HEK293 (cell line): ENCODE results near the gene BUD23.

Experiments used
- PBX3 ChIP-seq: sonication (generic); formaldehyde crosslinking; IDR thresholded peaks from 2 replicates; pipeline ENCODE4 v1.8.1; 2022; ENCODE audit warnings: mild to moderate bottlenecking, moderate library complexity, missing genetic modification reagents
- SP3 ChIP-seq: fragments of 450-650 bp; formaldehyde crosslinking; IDR thresholded peaks from 2 replicates; pipeline ENCODE4 v1.5.1; 2016; ENCODE audit warnings: missing biosample characterization, missing genetic modification characterization
- TRIM28 ChIP-seq: IDR thresholded peaks from 2 replicates; pipeline ENCODE4 v1.6.1; 2011; ENCODE audit warnings: low read length, control low read depth, borderline replicate concordance
- ZBTB49 ChIP-seq: fragments of 450-650 bp; formaldehyde crosslinking; IDR thresholded peaks from 2 replicates; pipeline ENCODE4 v1.5.1; 2016; ENCODE audit warnings: missing biosample characterization, missing genetic modification characterization, low read depth
- ZFP3 ChIP-seq: fragments of 450-650 bp; formaldehyde crosslinking; IDR thresholded peaks from 2 replicates; pipeline ENCODE4 v1.5.1; 2016; ENCODE audit warnings: low read depth, missing biosample characterization, missing genetic modification characterization
- ZFP41 ChIP-seq: fragments of 450-650 bp; formaldehyde crosslinking; IDR thresholded peaks from 2 replicates; pipeline ENCODE4 v1.5.1; 2016; ENCODE audit warnings: missing biosample characterization, missing genetic modification characterization, borderline replicate concordance
- ZFP69B ChIP-seq: fragments of 450-650 bp; formaldehyde crosslinking; IDR thresholded peaks from 2 replicates; pipeline ENCODE4 v1.5.1; 2016; ENCODE audit warnings: missing biosample characterization, missing genetic modification characterization
- ZNF155 ChIP-seq: fragments of 450-650 bp; formaldehyde crosslinking; IDR thresholded peaks from 2 replicates; pipeline ENCODE4 v1.5.1; 2016; ENCODE audit warnings: missing biosample characterization, missing genetic modification characterization
- ZNF174 ChIP-seq: fragments of 450-650 bp; formaldehyde crosslinking; IDR thresholded peaks from 2 replicates; pipeline ENCODE4 v1.5.0; 2017; ENCODE audit warnings: missing biosample characterization, mild to moderate bottlenecking, missing genetic modification characterization
- ZNF184 ChIP-seq: fragments of 450-650 bp; IDR thresholded peaks from 2 replicates; pipeline ENCODE4 v1.5.1; 2018; ENCODE audit warnings: missing biosample characterization, mild to moderate bottlenecking, missing genetic modification characterization
- ZNF211 ChIP-seq: fragments of 450-650 bp; formaldehyde crosslinking; IDR thresholded peaks from 2 replicates; pipeline ENCODE4 v1.5.1; 2016; ENCODE audit warnings: low read depth, missing biosample characterization, missing genetic modification characterization
- ZNF391 ChIP-seq: fragments of 450-650 bp; formaldehyde crosslinking; IDR thresholded peaks from 2 replicates; pipeline ENCODE4 v1.5.1; 2016; ENCODE audit warnings: low read depth, missing biosample characterization, missing genetic modification characterization, borderline replicate concordance
- ZNF404 ChIP-seq: fragments of 450-650 bp; formaldehyde crosslinking; IDR thresholded peaks from 2 replicates; pipeline ENCODE4 v1.5.1; 2017; ENCODE audit warnings: missing biosample characterization, missing genetic modification characterization
- ZNF423 ChIP-seq: fragments of 450-650 bp; formaldehyde crosslinking; IDR thresholded peaks from 2 replicates; pipeline ENCODE4 v1.5.1; 2016; ENCODE audit warnings: missing biosample characterization, missing genetic modification characterization
- ZNF513 ChIP-seq: fragments of 450-650 bp; IDR thresholded peaks from 2 replicates; pipeline ENCODE4 v1.5.1; 2018; ENCODE audit warnings: missing biosample characterization, missing genetic modification characterization
- ZNF596 ChIP-seq: fragments of 450-650 bp; IDR thresholded peaks from 2 replicates; pipeline ENCODE4 v1.5.0; 2018; ENCODE audit warnings: missing biosample characterization, mild to moderate bottlenecking, missing genetic modification characterization, moderate library complexity
- ZNF621 ChIP-seq: fragments of 450-650 bp; formaldehyde crosslinking; IDR thresholded peaks from 2 replicates; pipeline ENCODE4 v1.5.1; 2017; ENCODE audit warnings: missing biosample characterization, missing genetic modification characterization
- ZNF626 ChIP-seq: fragments of 450-650 bp; sonication (Bioruptor Pico); formaldehyde crosslinking; IDR thresholded peaks from 2 replicates; pipeline ENCODE4 v1.5.1; 2018; ENCODE audit warnings: missing biosample characterization, missing genetic modification characterization, inconsistent platforms
- ZNF660 ChIP-seq: fragments of 450-650 bp; IDR thresholded peaks from 2 replicates; pipeline ENCODE4 v1.5.1; 2018; ENCODE audit warnings: missing biosample characterization, mild to moderate bottlenecking, missing genetic modification characterization
- ZNF670 ChIP-seq: fragments of 450-650 bp; formaldehyde crosslinking; IDR thresholded peaks from 2 replicates; pipeline ENCODE4 v1.5.1; 2016; ENCODE audit warnings: missing biosample characterization, missing genetic modification characterization, low read depth
- ZNF707 ChIP-seq: fragments of 450-650 bp; formaldehyde crosslinking; IDR thresholded peaks from 2 replicates; pipeline ENCODE4 v1.5.1; 2016; ENCODE audit warnings: missing biosample characterization, missing genetic modification characterization
- ZNF792 ChIP-seq: fragments of 450-650 bp; formaldehyde crosslinking; IDR thresholded peaks from 2 replicates; pipeline ENCODE4 v1.5.1; 2016; ENCODE audit warnings: missing biosample characterization, missing genetic modification characterization
- ZSCAN16 ChIP-seq: fragments of 450-650 bp; formaldehyde crosslinking; IDR thresholded peaks from 2 replicates; pipeline ENCODE4 v1.5.1; 2016; ENCODE audit warnings: missing biosample characterization, missing genetic modification characterization
- ZSCAN30 ChIP-seq: fragments of 450-650 bp; IDR thresholded peaks from 2 replicates; pipeline ENCODE4 v1.5.1; 2018; ENCODE audit warnings: missing biosample characterization, mild to moderate bottlenecking, missing genetic modification characterization, moderate library complexity
- ZSCAN5A ChIP-seq: fragments of 450-650 bp; formaldehyde crosslinking; IDR thresholded peaks from 2 replicates; pipeline ENCODE4 v1.5.1; 2016; ENCODE audit warnings: missing biosample characterization, missing genetic modification characterization
- TF ChIP-seq, protein P1 (sequence below): fragments of 450-650 bp; formaldehyde crosslinking; IDR thresholded peaks from 2 replicates; pipeline ENCODE4 v1.5.1; 2016; ENCODE audit warnings: missing biosample characterization, missing genetic modification characterization
- TF ChIP-seq, protein P2 (sequence below): fragments of 450-650 bp; formaldehyde crosslinking; IDR thresholded peaks from 2 replicates; pipeline ENCODE4 v1.5.1; 2016; ENCODE audit warnings: missing biosample characterization, missing genetic modification characterization

Gene BUD23

GRCh38 chr7:73738612-73739386 is 55.4 kb downstream of the BUD23 start, which contains the start of gene ABHD11 (continued):
- TF ChIP-seq ZSCAN5A (tag by site-specific recombination) (peak; percentile 82; the same call in 1 of the 2 replicates), ZFP69B (tag by site-specific recombination) (peak; percentile 2), ZNF391 (tag by site-specific recombination) (0 out of 2 replicates have a peak, but pooled peaks have one; percentile 42), ZSCAN30 (tag by site-specific recombination) (0 out of 2 replicates have a peak, but pooled peaks have one; percentile 27), ZBTB49 (tag by site-specific recombination) (no peak), ZNF423 (tag by site-specific recombination) (no peak), ZNF621 (no peak), ZFP3 (no peak), SP3 (peak; percentile 96), ZNF660 (no peak), ZNF211 (tag by site-specific recombination) (no peak), ZNF626 (no peak), ZNF670 (tag by site-specific recombination) (no peak), PBX3 (peak; percentile 74), ZNF792 (tag by site-specific recombination) (no peak), ZNF707 (no peak), ZSCAN16 (no peak), ZNF174 (tag by site-specific recombination) (no peak), ZNF596 (no peak), ZFP41 (tag by site-specific recombination) (no peak), ZNF155 (no peak), TRIM28 (no peak), ZNF404 (tag by site-specific recombination) (no peak), ZNF184 (no peak), ZNF513 (tag by site-specific recombination) (no peak)
- TF ChIP-seq, protein P1, sequence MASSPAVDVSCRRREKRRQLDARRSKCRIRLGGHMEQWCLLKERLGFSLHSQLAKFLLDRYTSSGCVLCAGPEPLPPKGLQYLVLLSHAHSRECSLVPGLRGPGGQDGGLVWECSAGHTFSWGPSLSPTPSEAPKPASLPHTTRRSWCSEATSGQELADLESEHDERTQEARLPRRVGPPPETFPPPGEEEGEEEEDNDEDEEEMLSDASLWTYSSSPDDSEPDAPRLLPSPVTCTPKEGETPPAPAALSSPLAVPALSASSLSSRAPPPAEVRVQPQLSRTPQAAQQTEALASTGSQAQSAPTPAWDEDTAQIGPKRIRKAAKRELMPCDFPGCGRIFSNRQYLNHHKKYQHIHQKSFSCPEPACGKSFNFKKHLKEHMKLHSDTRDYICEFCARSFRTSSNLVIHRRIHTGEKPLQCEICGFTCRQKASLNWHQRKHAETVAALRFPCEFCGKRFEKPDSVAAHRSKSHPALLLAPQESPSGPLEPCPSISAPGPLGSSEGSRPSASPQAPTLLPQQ (tag by site-specific recombination), result peak; percentile 64
- TF ChIP-seq, protein P2, sequence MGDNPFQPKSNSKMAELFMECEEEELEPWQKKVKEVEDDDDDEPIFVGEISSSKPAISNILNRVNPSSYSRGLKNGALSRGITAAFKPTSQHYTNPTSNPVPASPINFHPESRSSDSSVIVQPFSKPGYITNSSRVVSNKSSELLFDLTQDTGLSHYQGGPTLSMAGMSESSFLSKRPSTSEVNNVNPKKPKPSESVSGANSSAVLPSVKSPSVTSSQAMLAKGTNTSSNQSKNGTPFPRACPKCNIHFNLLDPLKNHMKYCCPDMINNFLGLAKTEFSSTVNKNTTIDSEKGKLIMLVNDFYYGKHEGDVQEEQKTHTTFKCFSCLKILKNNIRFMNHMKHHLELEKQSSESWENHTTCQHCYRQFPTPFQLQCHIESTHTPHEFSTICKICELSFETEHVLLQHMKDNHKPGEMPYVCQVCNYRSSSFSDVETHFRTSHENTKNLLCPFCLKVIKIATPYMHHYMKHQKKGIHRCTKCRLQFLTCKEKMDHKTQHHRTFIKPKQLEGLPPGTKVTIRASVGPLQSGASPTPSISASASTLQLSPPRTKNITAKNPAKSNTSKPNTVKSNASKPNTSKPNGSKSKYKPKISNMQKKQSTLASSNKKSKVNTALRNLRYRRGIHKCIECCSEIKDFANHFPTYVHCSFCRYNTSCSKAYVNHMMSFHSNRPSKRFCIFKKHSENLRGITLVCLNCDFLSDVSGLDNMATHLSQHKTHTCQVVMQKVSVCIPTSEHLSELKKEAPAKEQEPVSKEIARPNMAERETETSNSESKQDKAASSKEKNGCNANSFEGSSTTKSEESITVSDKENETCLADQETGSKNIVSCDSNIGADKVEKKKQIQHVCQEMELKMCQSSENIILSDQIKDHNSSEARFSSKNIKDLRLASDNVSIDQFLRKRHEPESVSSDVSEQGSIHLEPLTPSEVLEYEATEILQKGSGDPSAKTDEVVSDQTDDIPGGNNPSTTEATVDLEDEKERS (tag by site-specific recombination), result no peak
